ENCODE results near the gene LRG1. TPM values are rescaled to one million over a fixed set of nuclear protein-coding genes. Genes with fewer than 3 reads are reported as not detected.
"Not testable (repeated sequence)": the region's sequence is repeated elsewhere in the genome, so short reads cannot be mapped to it uniquely, and the experiment has no call there.

Gene LRG1
- total and polyA plus RNA-seq, 8 donors: 0.58 to 17.9 (median 0.87) TPM

- no peak for ATAC-seq
- no peak for TF ChIP-seq CTCF (IDR thresholded peaks at IDR 0.05)
- Histone ChIP-seq H3K4me1 (peaks cover 0 to 69% of the 10 kb centered on the region in 2 donors), H3K4me3 (peak overlapping the region in 1 of 2 donors; percentile 38), H3K9me3 (peaks cover 0 to 5% of the 10 kb centered on the region in 2 donors), H3K27ac (peak overlapping the region in 1 of 2 donors; percentile 90), H3K36me3 (peaks cover 0 to 39% of the 10 kb centered on the region in 2 donors), H3K27me3 (peaks cover 0 to 4% of the 10 kb centered on the region in 2 donors)
- intact Hi-C loops (cut with DNase I): no loop called here
- DNase-seq: no peak
Observed at GRCh38 chr19:4542896-4543841, 3.3 kb upstream of the LRG1 start.

- Histone ChIP-seq H3K4me3 (peak overlapping the region in 1 of 2 donors; percentile 40), H3K36me3 (peaks cover 0 to 26% of the 10 kb centered on the region in 2 donors), H3K27ac (peak overlapping the region in 1 of 2 donors; percentile 90), H3K27me3 (peaks cover 0 to 15% of the 10 kb centered on the region in 2 donors), H3K4me1 (peaks cover 0 to 68% of the 10 kb centered on the region in 2 donors)
- intact Hi-C loops (cut with DNase I); H3K9me3 ChIP-seq; ATAC-seq; DNase-seq: not testable (repeated sequence)
Observed at GRCh38 chr19:4541806-4542145, 1.9 kb upstream of the LRG1 start.

- peaks cover 0 to 20% of the 10 kb centered on the region in 2 donors for H3K27me3 ChIP-seq
- peaks cover 0 to 5% of the 10 kb centered on the region in 2 donors for H3K9me3 ChIP-seq
- DNase-seq (no peak), ATAC-seq (peak; percentile 6)
- H3K36me3 ChIP-seq: peaks cover 0 to 23% of the 10 kb centered on the region in 2 donors
- TF ChIP-seq CTCF (IDR thresholded peaks at IDR 0.05): no peak
- peak overlapping the region in 1 of 2 donors; percentile 90 for H3K27ac ChIP-seq
- intact Hi-C loops (cut with DNase I): no loop called here
- H3K4me1 ChIP-seq: peaks cover 0 to 73% of the 10 kb centered on the region in 2 donors
- H3K4me3 ChIP-seq: peak overlapping the region in 1 of 2 donors; percentile 40
Observed at GRCh38 chr19:4541114-4541805, 1.4 kb upstream of the LRG1 start.

- intact Hi-C loops (cut with DNase I): no loop called here
- Histone ChIP-seq H3K27me3 (peaks cover 0 to 40% of the 10 kb centered on the region in 2 donors), H3K9me3 (peaks cover 0 to 5% of the 10 kb centered on the region in 2 donors), H3K36me3 (peaks cover 0 to 4% of the 10 kb centered on the region in 2 donors), H3K4me3 (peak overlapping the region in 1 of 2 donors; percentile 40), H3K27ac (peak overlapping the region in 1 of 2 donors; percentile 90), H3K4me1 (peaks cover 4 to 91% of the 10 kb centered on the region in 2 donors)
- TF ChIP-seq CTCF (IDR thresholded peaks at IDR 0.05): no peak
- no peak for DNase-seq
- ATAC-seq: no peak
Observed at GRCh38 chr19:4539169-4539692, 605 bp downstream of the LRG1 start.

- Histone ChIP-seq H3K9me3 (peaks cover 0 to 5% of the 10 kb centered on the region in 2 donors), H3K36me3 (no peaks in the 10 kb centered on the region), H3K4me3 (peak overlapping the region in 1 of 2 donors; percentile 40), H3K27me3 (peaks cover 0 to 40% of the 10 kb centered on the region in 2 donors), H3K27ac (peak overlapping the region in 1 of 2 donors; percentile 90), H3K4me1 (peaks cover 4 to 87% of the 10 kb centered on the region in 2 donors)
- TF ChIP-seq CTCF (IDR thresholded peaks at IDR 0.05): no peak
- no peak for DNase-seq
- no peak for ATAC-seq
- intact Hi-C loops (cut with DNase I): no loop called here
Observed at GRCh38 chr19:4538601-4538954, 1.3 kb downstream of the LRG1 start.

Data from left lung (tissue), 10 donors.